GM21367 (cell line): ENCODE results near the gene SCAPER.
"Not testable (repeated sequence)": the region's sequence is repeated elsewhere in the genome, so short reads cannot be mapped to it uniquely, and the experiment has no call there.

ENCODE experiments used
- ATAC-seq: cut with Tn5 transposase; IDR thresholded peaks from one replicate; pipeline ENCODE4 v1.9.1; 2021; ENCODE audit not compliant: unreplicated experiment

The SCAPER gene

DNA sequence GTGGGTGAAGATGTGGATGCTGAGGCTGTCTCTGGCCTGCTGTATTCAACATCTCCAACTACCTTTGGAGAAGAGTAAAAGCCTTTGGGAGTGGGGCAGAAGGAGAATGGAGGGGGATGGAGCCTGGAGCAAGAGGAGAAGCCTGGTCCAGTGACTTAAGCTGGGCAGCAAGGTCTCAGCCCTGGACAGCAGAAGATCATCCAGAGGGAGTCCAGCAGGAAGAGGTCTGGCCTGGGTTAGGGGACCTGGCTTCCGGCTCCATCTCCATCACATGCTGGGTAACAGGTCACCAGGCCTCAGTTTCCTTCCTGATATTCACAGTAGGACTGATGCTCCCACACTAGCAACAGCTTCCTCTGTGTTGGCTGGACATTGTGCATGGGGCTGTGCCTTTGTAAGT, 572.3 kb downstream of the SCAPER start:
- ATAC-seq: no peak

DNA sequence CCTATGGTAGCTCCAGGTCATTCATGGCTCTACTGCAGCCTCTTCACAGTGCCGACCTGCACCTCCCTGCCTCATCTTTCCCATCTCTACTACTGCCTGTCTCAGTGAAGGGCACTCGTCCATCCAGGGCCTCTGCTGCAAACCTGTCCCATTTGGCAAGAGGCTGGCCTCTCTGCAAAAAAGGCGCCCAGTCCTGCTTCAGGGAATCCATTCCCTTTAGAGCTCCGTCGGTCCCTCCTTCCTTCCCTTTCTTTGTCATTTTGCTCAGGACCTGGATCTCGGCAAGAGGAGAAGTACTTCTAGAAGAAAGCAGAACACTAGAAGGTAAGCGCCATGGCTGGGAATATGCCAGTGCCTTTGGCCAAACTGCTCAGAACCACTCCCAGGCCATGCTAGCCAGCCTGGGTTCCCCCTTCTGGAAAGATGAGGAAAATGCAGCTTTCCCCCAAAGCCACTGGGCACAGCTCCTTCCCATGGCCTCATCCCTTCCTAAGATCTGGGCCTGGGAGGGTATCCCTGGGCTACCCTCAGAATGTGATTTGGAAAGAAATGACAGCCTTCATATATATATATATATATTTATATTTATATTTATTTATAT, 575.0 kb downstream of the SCAPER start:
- ATAC-seq: no peak

DNA sequence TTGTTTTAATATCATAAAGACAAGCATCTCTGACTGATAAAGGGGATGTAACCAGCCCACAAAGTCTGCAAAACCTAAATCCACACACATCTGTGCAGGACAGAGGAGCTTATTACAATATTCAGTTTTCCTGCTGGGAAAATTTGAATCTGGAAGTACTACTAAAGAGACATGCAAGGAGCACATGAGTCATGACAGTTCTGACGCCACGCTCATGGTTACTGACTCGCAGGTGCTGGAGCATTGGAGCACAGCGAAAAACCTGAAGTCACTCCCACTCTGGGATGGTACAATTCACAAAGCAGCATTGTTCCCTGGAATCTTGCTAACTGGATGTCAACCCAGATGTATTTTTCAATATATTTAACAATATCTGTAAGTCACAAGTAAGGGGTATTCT, 576.2 kb downstream of the SCAPER start:
- no peak for ATAC-seq

GRCh38 chr15:76328106-76328696, 576.9 kb downstream of the SCAPER start:
- no peak for ATAC-seq

GRCh38 chr15:76327191-76328105, 577.7 kb downstream of the SCAPER start:
- ATAC-seq: no peak

DNA sequence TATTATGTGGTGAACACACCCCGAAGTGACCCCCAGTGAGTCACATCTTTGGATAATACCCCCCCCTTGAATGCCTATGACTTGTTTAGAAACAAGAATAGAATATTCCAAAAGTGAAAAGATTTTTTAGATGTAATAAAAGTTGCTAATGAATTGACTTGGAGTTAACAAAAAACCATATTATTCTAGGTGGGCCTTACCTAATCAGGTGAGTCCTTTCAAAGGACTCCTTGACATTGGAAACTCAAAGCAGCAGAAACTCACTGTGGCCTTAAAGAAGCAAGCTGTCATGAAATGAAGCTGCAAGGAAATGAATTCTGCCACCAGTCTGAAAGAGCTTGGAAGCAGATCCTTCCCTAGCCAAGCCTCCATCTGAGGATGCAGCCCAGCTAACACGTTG, 579.4 kb downstream of the SCAPER start:
- ATAC-seq: no peak

GRCh38 chr15:76324066-76324465, 581.1 kb downstream of the SCAPER start:
- no peak for ATAC-seq

- ATAC-seq: no peak
Measured at GRCh38 chr15:76321602-76322001, 583.5 kb downstream of the SCAPER start.

GRCh38 chr15:76321171-76321570, 584.0 kb downstream of the SCAPER start:
- no peak for ATAC-seq

- no peak for ATAC-seq
Measured at GRCh38 chr15:76320012-76320411, 585.1 kb downstream of the SCAPER start.

GRCh38 chr15:76313731-76314130, 591.4 kb downstream of the SCAPER start:
- ATAC-seq: no peak

- ATAC-seq: not testable (repeated sequence)
Measured at GRCh38 chr15:76313175-76313567, 592.0 kb downstream of the SCAPER start.

- no peak for ATAC-seq
Measured at GRCh38 chr15:76312540-76313174, 592.5 kb downstream of the SCAPER start.

- peak; percentile 92 for ATAC-seq
Measured at GRCh38 chr15:76311100-76311953, 593.8 kb downstream of the SCAPER start, which contains the start of gene ETFA. ETFA (minus strand) TSS chr15:76311469; CDS start chr15:76311388, 81 bp downstream.

- ATAC-seq: peak; percentile 12
Measured at GRCh38 chr15:76310475-76311099, 594.6 kb downstream of the SCAPER start.

- no peak for ATAC-seq
Measured at GRCh38 chr15:76309601-76310330, 595.4 kb downstream of the SCAPER start.

DNA sequence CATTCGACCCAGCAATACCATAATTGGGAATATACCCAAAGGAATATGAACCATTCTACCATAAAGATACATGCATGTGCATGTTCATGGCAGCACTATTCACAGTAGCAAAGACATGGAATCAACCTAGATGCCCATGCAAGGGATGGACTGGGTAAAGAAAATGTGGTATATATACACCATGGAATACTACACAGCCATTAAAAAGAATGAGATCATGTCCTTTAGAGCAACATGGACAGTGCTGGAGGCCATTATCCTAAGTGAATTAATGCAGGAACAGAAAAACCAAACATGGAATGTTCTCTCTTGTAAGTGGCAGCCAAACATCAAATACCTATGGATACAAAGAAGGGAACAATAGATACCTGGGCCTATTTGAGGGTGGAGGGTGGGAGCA, 601.2 kb downstream of the SCAPER start:
- no peak for ATAC-seq

GRCh38 chr15:76299786-76300185, 605.4 kb downstream of the SCAPER start:
- no peak for ATAC-seq

- no peak for ATAC-seq
Measured at GRCh38 chr15:76298986-76299385, 606.2 kb downstream of the SCAPER start.
